Smooth muscle cell (in vitro differentiated cells): ENCODE data around the gene KDM8. TPM values are rescaled to one million over a fixed set of nuclear protein-coding genes. Genes with fewer than 3 reads are reported as not detected.
"Not testable (repeated sequence)": the region's sequence is repeated elsewhere in the genome, so short reads cannot be mapped to it uniquely, and the experiment has no call there.

Experiments
- DNase-seq: peaks from one replicate; lab custom pipeline; 2025; ENCODE audit not compliant: unreplicated experiment; lab: John Stamatoyannopoulos, UW
- H2AFZ ChIP-seq: fragments of 200-600 bp; sonication (generic); 2 replicates; pipeline ENCODE4 v1.6.0; 2016; ENCODE audit warnings: antibody characterized with exemption, low read depth, mild to moderate bottlenecking
- H3F3A ChIP-seq: fragments of 200-600 bp; sonication (generic); 2 replicates; pipeline ENCODE4 v1.6.0; 2017; ENCODE audit warnings: antibody characterized with exemption, low read depth
- H3K27ac ChIP-seq: fragments of 200-600 bp; sonication (generic); 2 replicates; pipeline ENCODE4 v1.5.1; 2016; ENCODE audit warnings: low read depth, mild to moderate bottlenecking
- H3K27me3 ChIP-seq: fragments of 200-600 bp; sonication (generic); 2 replicates; pipeline ENCODE4 v1.6.1; 2016; ENCODE audit warnings: low read depth, mild to moderate bottlenecking
- H3K36me3 ChIP-seq: fragments of 200-600 bp; sonication (generic); 2 replicates; pipeline ENCODE4 v1.5.1; 2016; ENCODE audit warnings: low read depth
- H3K4me1 ChIP-seq: fragments of 200-600 bp; sonication (generic); 2 replicates; pipeline ENCODE4 v1.5.1; 2016; ENCODE audit warnings: low read depth
- H3K4me2 ChIP-seq: fragments of 200-600 bp; sonication (generic); 2 replicates; pipeline ENCODE4 v1.6.0; 2016; ENCODE audit warnings: mild to moderate bottlenecking
- H3K4me3 ChIP-seq: fragments of 200-600 bp; sonication (generic); 2 replicates; pipeline ENCODE4 v1.5.1; 2016; ENCODE audit warnings: mild to moderate bottlenecking
- H3K79me2 ChIP-seq: fragments of 200-600 bp; sonication (generic); 2 replicates; pipeline ENCODE4 v1.6.0; 2016; ENCODE audit warnings: low read depth, mild to moderate bottlenecking
- H3K9ac ChIP-seq: fragments of 200-600 bp; sonication (generic); 2 replicates; pipeline ENCODE4 v1.6.0; 2016; ENCODE audit warnings: low read depth
- H3K9me3 ChIP-seq: fragments of 200-600 bp; sonication (generic); replicated peaks from 2 replicates; pipeline ENCODE4 v1.5.1; 2016; ENCODE audit warnings: low read depth
- H4K20me1 ChIP-seq: fragments of 200-600 bp; sonication (generic); 2 replicates; pipeline ENCODE4 v1.6.0; 2016; ENCODE audit warnings: low read depth
- WGBS: methylation state at CpG from one replicate; pipeline ENCODE4 v1.1.7; 2016; ENCODE audit warnings: low lambda C conversion rate; 5-methylcytosine and 5-hydroxymethylcytosine counted together
- polyA plus RNA-seq: library from polyadenylated mRNA; unstranded; fragments of >200 nt; fragmentation: Nextera tagmentation; extraction: Ambion mirVana; gene quantifications from 2 replicates; pipeline ENCODE4 v1.2.1, GENCODE V29; 2016
- total RNA-seq: library from RNA; depleted of rRNA; stranded (reverse); fragments of >200 nt; gene quantifications from 2 replicates; pipeline ENCODE4 v1.2.3, GENCODE V29; 2014
- TF ChIP-seq, protein P1 (sequence below): fragments of 200-600 bp; sonication (generic); IDR thresholded peaks from 2 replicates; pipeline ENCODE4 v1.5.1; 2017; ENCODE audit warnings: borderline replicate concordance, mild to moderate bottlenecking, antibody characterized with exemption; ENCODE audit not compliant: insufficient read depth, poor library complexity, severe bottlenecking

Gene KDM8
- total and polyA plus RNA-seq, 2 experiments from 2014 or later, result 0.81 to 3.5 TPM

DNA sequence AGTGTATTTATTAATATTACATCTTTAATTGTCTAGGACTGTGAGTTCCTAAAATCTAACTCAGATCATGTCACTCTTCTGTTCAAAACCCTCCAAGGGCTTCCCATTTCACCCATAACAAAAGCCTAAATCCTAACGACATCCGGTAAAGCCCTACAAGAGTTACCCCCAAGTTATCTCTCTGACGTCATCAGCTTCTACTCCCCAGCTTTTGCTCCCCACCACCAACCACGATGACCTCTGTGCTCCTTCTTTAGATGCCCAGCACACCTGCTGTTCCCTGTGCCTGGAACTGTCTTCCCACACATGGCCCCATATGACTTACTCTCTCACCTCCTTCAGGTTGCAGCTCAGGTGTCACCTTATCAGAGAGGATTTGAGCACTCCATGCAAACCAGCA, 6.3 kb upstream of the KDM8 start:
- no peaks in the 10 kb centered on the region for H3K4me1 ChIP-seq
- TF ChIP-seq, protein P1, sequence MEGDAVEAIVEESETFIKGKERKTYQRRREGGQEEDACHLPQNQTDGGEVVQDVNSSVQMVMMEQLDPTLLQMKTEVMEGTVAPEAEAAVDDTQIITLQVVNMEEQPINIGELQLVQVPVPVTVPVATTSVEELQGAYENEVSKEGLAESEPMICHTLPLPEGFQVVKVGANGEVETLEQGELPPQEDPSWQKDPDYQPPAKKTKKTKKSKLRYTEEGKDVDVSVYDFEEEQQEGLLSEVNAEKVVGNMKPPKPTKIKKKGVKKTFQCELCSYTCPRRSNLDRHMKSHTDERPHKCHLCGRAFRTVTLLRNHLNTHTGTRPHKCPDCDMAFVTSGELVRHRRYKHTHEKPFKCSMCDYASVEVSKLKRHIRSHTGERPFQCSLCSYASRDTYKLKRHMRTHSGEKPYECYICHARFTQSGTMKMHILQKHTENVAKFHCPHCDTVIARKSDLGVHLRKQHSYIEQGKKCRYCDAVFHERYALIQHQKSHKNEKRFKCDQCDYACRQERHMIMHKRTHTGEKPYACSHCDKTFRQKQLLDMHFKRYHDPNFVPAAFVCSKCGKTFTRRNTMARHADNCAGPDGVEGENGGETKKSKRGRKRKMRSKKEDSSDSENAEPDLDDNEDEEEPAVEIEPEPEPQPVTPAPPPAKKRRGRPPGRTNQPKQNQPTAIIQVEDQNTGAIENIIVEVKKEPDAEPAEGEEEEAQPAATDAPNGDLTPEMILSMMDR, result no peak
- H3K27ac ChIP-seq, result no peak overlapping the region
- H3F3A ChIP-seq, result no peaks in the 10 kb centered on the region
- DNase-seq, result no peak
- no peak overlapping the region for H3K4me2 ChIP-seq
- H3K9me3 ChIP-seq, result no peaks in the 10 kb centered on the region
- H3K27me3 ChIP-seq, result no peaks in the 10 kb centered on the region
- no peak overlapping the region for H2AFZ ChIP-seq
- 86% methylated on average over 4 of the region's 4 CpGs for WGBS
- H3K9ac ChIP-seq, result no peak overlapping the region
- H4K20me1 ChIP-seq, result no peaks in the 10 kb centered on the region
- H3K79me2 ChIP-seq, result no peaks in the 10 kb centered on the region
- H3K4me3 ChIP-seq, result no peak overlapping the region
- no peaks in the 10 kb centered on the region for H3K36me3 ChIP-seq

DNA sequence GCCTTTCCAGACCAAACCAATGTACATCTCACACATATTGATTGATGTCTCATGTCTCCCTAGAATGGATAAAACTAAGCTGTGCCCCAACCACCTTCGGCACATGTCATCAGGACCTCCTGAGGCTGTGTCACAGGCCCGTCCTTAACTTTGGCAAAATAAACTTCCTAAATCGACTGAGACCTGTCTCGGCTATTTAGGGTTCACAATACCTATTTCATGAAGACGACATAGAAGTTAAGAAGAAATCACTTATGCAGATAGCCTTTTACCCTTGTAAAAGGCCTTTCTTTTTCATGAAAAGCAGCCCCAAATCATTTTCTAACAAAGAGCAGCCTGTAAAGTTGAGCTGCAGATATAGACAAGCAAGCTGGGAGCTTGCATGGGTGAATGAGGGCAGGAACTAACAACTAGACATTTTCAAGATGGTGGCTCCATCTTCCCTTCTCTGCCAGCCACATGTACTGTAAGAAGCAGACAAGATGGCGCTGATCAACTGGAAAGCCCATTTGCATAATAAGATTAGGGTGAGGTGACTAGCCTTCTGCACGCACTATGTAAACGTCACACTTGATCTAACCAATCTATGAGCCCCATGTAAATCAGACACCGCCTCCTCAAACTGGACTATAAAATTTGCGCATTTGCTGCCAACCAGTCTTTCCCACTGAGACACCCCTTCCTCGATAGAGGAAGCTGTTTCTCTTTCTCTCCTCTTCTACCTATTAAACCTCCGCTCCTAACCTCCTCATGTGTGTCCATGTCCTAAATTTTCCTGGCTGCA, 4.7 kb upstream of the KDM8 start:
- H2AFZ ChIP-seq, result no peak overlapping the region
- TF ChIP-seq, protein P1, result no peak
- H3K4me3 ChIP-seq, result no peak overlapping the region
- 95% methylated on average over 12 of the region's 12 CpGs for WGBS
- DNase-seq, result no peak
- H3K9me3 ChIP-seq, result no peaks in the 10 kb centered on the region
- no peak overlapping the region for H3K9ac ChIP-seq
- H3K4me2 ChIP-seq, result no peak overlapping the region
- no peak overlapping the region for H3K27ac ChIP-seq
- no peaks in the 10 kb centered on the region for H3K79me2 ChIP-seq
- no peaks in the 10 kb centered on the region for H3F3A ChIP-seq
- H3K36me3 ChIP-seq, result no peaks in the 10 kb centered on the region
- no peaks in the 10 kb centered on the region for H4K20me1 ChIP-seq
- H3K27me3 ChIP-seq, result no peaks in the 10 kb centered on the region
- no peaks in the 10 kb centered on the region for H3K4me1 ChIP-seq

DNA sequence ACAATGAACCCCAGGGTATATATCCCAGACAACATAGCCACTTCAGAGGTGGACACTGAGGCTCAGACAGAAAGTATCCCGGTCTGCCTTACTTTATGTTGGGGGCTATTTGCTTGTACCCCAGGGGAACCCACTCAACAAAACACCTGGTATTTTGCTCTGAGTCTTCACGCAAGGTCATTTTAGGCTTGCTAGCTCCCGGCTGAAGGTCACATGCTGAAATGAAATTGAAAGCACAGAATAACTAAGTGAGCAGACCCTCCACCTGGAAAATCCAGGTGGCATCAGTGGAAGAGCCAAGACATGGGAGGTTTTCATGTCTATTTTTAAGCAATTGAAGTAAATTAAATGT, 4.1 kb upstream of the KDM8 start:
- WGBS, result 97% methylated on average over 3 of the region's 3 CpGs
- no peak overlapping the region for H3K4me3 ChIP-seq
- H3K27me3 ChIP-seq, result no peaks in the 10 kb centered on the region
- no peaks in the 10 kb centered on the region for H3K9me3 ChIP-seq
- H3K36me3 ChIP-seq, result no peaks in the 10 kb centered on the region
- no peak overlapping the region for H3K9ac ChIP-seq
- no peaks in the 10 kb centered on the region for H3F3A ChIP-seq
- H3K4me2 ChIP-seq, result no peak overlapping the region
- TF ChIP-seq, protein P1, result no peak
- H3K4me1 ChIP-seq, result peaks cover under 1% of the 10 kb centered on the region
- H4K20me1 ChIP-seq, result no peaks in the 10 kb centered on the region
- H3K27ac ChIP-seq, result no peak overlapping the region
- DNase-seq, result no peak
- H3K79me2 ChIP-seq, result no peaks in the 10 kb centered on the region
- H2AFZ ChIP-seq, result peak overlapping the region; percentile 24

- no peaks in the 10 kb centered on the region for H3K27me3 ChIP-seq
- peaks cover 4% of the 10 kb centered on the region for H3K79me2 ChIP-seq
- DNase-seq, result no peak
- H3K4me2 ChIP-seq, result no peak overlapping the region
- no peak overlapping the region for H3K4me3 ChIP-seq
- peaks cover 6% of the 10 kb centered on the region for H3K4me1 ChIP-seq
- TF ChIP-seq, protein P1, result no peak
- H3K27ac ChIP-seq, result no peak overlapping the region
- H4K20me1 ChIP-seq, result no peaks in the 10 kb centered on the region
- WGBS, result 84% methylated on average over 1 of the region's 1 CpG
- no peaks in the 10 kb centered on the region for H3K9me3 ChIP-seq
- H3K9ac ChIP-seq, result no peak overlapping the region
- no peak overlapping the region for H2AFZ ChIP-seq
- no peaks in the 10 kb centered on the region for H3K36me3 ChIP-seq
- no peaks in the 10 kb centered on the region for H3F3A ChIP-seq
Measured at GRCh38 chr16:27199736-27200135, 3.6 kb upstream of the KDM8 start.

DNA sequence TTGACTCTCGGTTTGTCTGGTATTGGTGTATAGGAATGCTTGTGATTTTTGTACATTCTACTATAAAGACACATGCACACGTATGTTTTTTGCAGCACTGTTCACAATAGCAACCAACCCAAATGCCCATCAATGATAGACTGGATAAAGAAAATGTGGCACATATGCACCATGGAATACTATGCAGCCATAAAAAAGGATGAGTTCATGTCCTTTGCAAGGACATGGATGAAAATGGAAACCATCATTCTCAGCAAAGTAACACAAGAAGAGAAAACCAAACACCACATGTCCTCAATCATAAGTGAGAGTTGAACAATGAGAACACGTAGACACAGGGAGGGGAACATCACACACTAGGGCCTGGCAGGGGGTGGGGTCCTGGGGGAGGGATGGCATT, 2.4 kb upstream of the KDM8 start:
- H3K4me2 ChIP-seq, H3K27ac ChIP-seq, H3K9me3 ChIP-seq, H3K27me3 ChIP-seq, H3K4me1 ChIP-seq, H3K4me3 ChIP-seq, H2AFZ ChIP-seq, H3K36me3 ChIP-seq, DNase-seq, H3K79me2 ChIP-seq, H3K9ac ChIP-seq, H3F3A ChIP-seq, H4K20me1 ChIP-seq: not testable (repeated sequence)
- WGBS, result 93% methylated on average over 3 of the region's 3 CpGs
